ENCODE measurements around the gene GABRB3. TPM values are rescaled to one million over a fixed set of nuclear protein-coding genes. Genes with fewer than 3 reads are reported as not detected.

The GABRB3 gene
- total RNA-seq, 2 donors from 2014 or later, result 1.6 to 1.9 TPM

DNA sequence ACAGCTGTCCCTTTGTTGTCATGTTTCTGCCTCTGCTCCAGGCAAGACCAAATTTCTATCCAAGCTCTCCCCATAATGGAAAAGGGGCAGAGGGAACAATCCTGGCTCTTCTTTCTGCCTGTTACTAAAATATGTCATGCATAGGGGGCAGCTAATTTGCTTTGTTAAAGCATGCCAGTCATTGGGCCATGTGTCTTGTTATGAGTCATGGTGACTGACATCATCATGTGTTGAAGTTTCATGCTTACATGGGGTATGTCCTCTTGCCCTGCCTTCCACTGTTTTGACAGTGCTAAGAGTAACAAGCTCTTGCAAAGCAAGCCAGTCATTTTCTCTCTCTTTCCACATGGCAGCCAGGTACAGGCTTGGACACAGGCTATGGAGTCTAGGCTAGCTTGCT is 268.9 kb downstream of the GABRB3 start:
- no peak for DNase-seq (ENCODE audit: low spot score)
- intact Hi-C loops (cut with DNase I), result no loop called here

Other genes starting within 250 kb of the GABRB3 start
- not detected for gene GABRA5, start 94.0 kb upstream of the GABRB3 start, total RNA-seq
- gene GABRG3, start 198.1 kb upstream of the GABRB3 start, total RNA-seq, result not detected

Data from posterior vena cava (tissue), 2 donors.